Keratinocyte (primary cell): ENCODE measurements around the gene BFSP1. TPM values are rescaled to one million over a fixed set of nuclear protein-coding genes. Genes with fewer than 3 reads are reported as not detected.

Source experiments
- DNase-seq: peaks from one replicate; pipeline ENCODE4 v3.0.0-alpha.2; 2011; ENCODE audit warnings: low read depth, missing footprints, low spot score
- FAIRE-seq: peaks from 2 replicates; lab custom pipeline; 2011; peaks lifted over from hg19 to GRCh38; lab: Jason Lieb, UNC
- H2AFZ ChIP-seq: 2 replicates; pipeline ENCODE4 v1.6.0; 2012; ENCODE audit warnings: low read length, control low read depth, inconsistent platforms; ENCODE audit not compliant: control insufficient read depth
- H3K27ac ChIP-seq: 2 replicates; pipeline ENCODE4 v1.5.1; 2011; ENCODE audit warnings: low read length; ENCODE audit not compliant: control insufficient read depth, insufficient read depth
- H3K27me3 ChIP-seq: 3 replicates; pipeline ENCODE4 v1.6.0; 2011; ENCODE audit warnings: low read length; ENCODE audit not compliant: control insufficient read depth, insufficient read depth; ENCODE audit errors: extremely low read depth
- H3K36me3 ChIP-seq, 2 experiments: 2 replicates in 1 of 2; 3 replicates in 1 of 2; pipeline ENCODE4 v1.5.1; 2011; ENCODE audit warnings: low read length in 2 of 2, mild to moderate bottlenecking in 1 of 2; ENCODE audit not compliant: control insufficient read depth in 2 of 2, insufficient read depth in 2 of 2; ENCODE audit errors: extremely low read depth in 1 of 2
- H3K4me1 ChIP-seq: 3 replicates; pipeline ENCODE4 v1.5.1; 2011; ENCODE audit warnings: low read length; ENCODE audit not compliant: control insufficient read depth, insufficient read depth; ENCODE audit errors: extremely low read depth
- H3K4me2 ChIP-seq: 3 replicates; pipeline ENCODE4 v1.6.0; 2011; ENCODE audit warnings: low read depth, low read length; ENCODE audit not compliant: control insufficient read depth, insufficient read depth; ENCODE audit errors: extremely low read depth
- H3K4me3 ChIP-seq, 3 experiments: fragments of 200-600 bp in 1 of 3; sonication (generic) in 1 of 3; 2 replicates in 2 of 3; 3 replicates in 1 of 3; pipeline ENCODE4 v1.5.1; 2011 to 2016; ENCODE audit warnings: low read length in 3 of 3, mild to moderate bottlenecking in 3 of 3, control low read depth in 2 of 3, inconsistent platforms in 1 of 3, low read depth in 1 of 3, mixed read lengths in 1 of 3, mixed run types in 1 of 3, moderate library complexity in 1 of 3; ENCODE audit not compliant: control insufficient read depth in 2 of 3, insufficient read depth in 2 of 3; ENCODE audit errors: extremely low read depth in 1 of 3
- H3K79me2 ChIP-seq: 2 replicates; pipeline ENCODE4 v1.6.0; 2012; ENCODE audit warnings: low read length; ENCODE audit not compliant: control insufficient read depth, insufficient read depth
- H3K9ac ChIP-seq: 3 replicates; pipeline ENCODE4 v1.6.0; 2011; ENCODE audit warnings: low read length; ENCODE audit not compliant: control insufficient read depth, insufficient read depth; ENCODE audit errors: extremely low read depth
- H3K9me1 ChIP-seq: 3 replicates; pipeline ENCODE4 v1.6.0; 2011; ENCODE audit warnings: low read length; ENCODE audit not compliant: control insufficient read depth, insufficient read depth; ENCODE audit errors: extremely low read depth
- H3K9me3 ChIP-seq: 2 replicates; pipeline ENCODE4 v1.5.1; 2012; ENCODE audit warnings: low read depth, low read length; ENCODE audit not compliant: control insufficient read depth
- H4K20me1 ChIP-seq: 3 replicates; pipeline ENCODE4 v1.6.0; 2011; ENCODE audit warnings: low read length; ENCODE audit not compliant: control insufficient read depth, insufficient read depth; ENCODE audit errors: extremely low read depth
- CTCF ChIP-seq, 3 experiments: IDR thresholded peaks in 1 of 3; conservative IDR thresholded peaks in 1 of 3; optimal IDR thresholded peaks in 1 of 3; 2 replicates in 2 of 3; 3 replicates in 1 of 3; pipeline versions ENCODE3 to v1.5.1; 2011; ENCODE audit warnings: low read length in 3 of 3, mild to moderate bottlenecking in 3 of 3, moderate library complexity in 2 of 3, control low read depth in 1 of 3, inconsistent platforms in 1 of 3; ENCODE audit not compliant: insufficient read depth in 2 of 3; ENCODE audit errors: extremely low read depth in 1 of 3
- EZH2 ChIP-seq: IDR thresholded peaks from one replicate; pipeline ENCODE4 v1.6.1; 2012; ENCODE audit warnings: inconsistent platforms, mild to moderate bottlenecking, low read length, moderate library complexity
- dilution Hi-C: fragments of 300-500 bp; cut with MboI; formaldehyde crosslinking; loops from one replicate; pipeline ENCODE4 v1.7.0; 2020; ENCODE audit warnings: low sequenced_read_pairs; ENCODE audit not compliant: extremely low pct_ligation_motif_present
- polyA plus RNA-seq, 5 experiments: library from polyadenylated mRNA; depleted of rRNA in 3 of 5; stranded (reverse) in 3 of 5; stranded (forward) in 1 of 5; unstranded in 1 of 5; fragments of >200 nt; gene quantifications; 1 replicate in 1 of 5; 2 replicates in 3 of 5; 3 replicates in 1 of 5; pipeline versions ENCODE4 v1.2.1 to v1.2.3, GENCODE V29; 2011 to 2012; ENCODE audit warnings: missing spikeins in 2 of 5, low read depth in 1 of 5, low replicate concordance in 1 of 5

Gene BFSP1
- polyA plus RNA-seq, 1 donor (not counting 4 experiments of a cell fraction or from before 2014, with no cell fraction given), result 2.2 TPM

- Histone ChIP-seq H3K36me3 (peaks cover 0 to 2% of the 10 kb centered on the region in 2 experiments), H4K20me1 (peaks cover 22% of the 10 kb centered on the region), H3K79me2 (peaks cover 97% of the 10 kb centered on the region), H3K4me1 (peaks cover 27% of the 10 kb centered on the region), H3K9ac (no peak overlapping the region), H3K9me3 (no peaks in the 10 kb centered on the region), H3K27me3 (no peaks in the 10 kb centered on the region), H3K27ac (no peak overlapping the region), H3K9me1 (no peaks in the 10 kb centered on the region), H2AFZ (no peak overlapping the region), H3K4me3 (no peak overlapping the region), H3K4me2 (no peak overlapping the region)
- FAIRE-seq (peak; percentile 29), DNase-seq (no peak)
- dilution Hi-C loops, result no loop called here
- TF ChIP-seq CTCF (optimal IDR thresholded peaks at IDR 0.05 in 1 of 3, IDR thresholded peaks at IDR 0.05 in 1 of 3, conservative IDR thresholded peaks at IDR 0.05 in 1 of 3; ENCODE audit: extremely low read depth in 1 of 3, insufficient read depth in 2 of 3, low read length in 3 of 3) (no peak), EZH2 (no peak)
Measured at GRCh38 chr20:17579369-17580039, 48.3 kb upstream of the BFSP1 start.

- Histone ChIP-seq H3K27me3 (no peaks in the 10 kb centered on the region), H2AFZ (no peak overlapping the region), H3K79me2 (peaks cover 99% of the 10 kb centered on the region), H3K9me1 (no peaks in the 10 kb centered on the region), H3K9ac (no peak overlapping the region), H4K20me1 (peaks cover 26% of the 10 kb centered on the region), H3K9me3 (no peaks in the 10 kb centered on the region), H3K4me3 (no peak overlapping the region), H3K4me1 (peaks cover 30% of the 10 kb centered on the region), H3K27ac (no peak overlapping the region), H3K4me2 (no peak overlapping the region), H3K36me3 (peaks cover 2 to 3% of the 10 kb centered on the region in 2 experiments)
- FAIRE-seq (no peak), DNase-seq (no peak)
- no peak for TF ChIP-seq CTCF (optimal IDR thresholded peaks at IDR 0.05 in 1 of 3, IDR thresholded peaks at IDR 0.05 in 1 of 3, conservative IDR thresholded peaks at IDR 0.05 in 1 of 3; ENCODE audit: extremely low read depth in 1 of 3, insufficient read depth in 2 of 3, low read length in 3 of 3)
- TF ChIP-seq EZH2, result no peak
- dilution Hi-C loops, result no loop called here
Measured at GRCh38 chr20:17576215-17576614, 45.0 kb upstream of the BFSP1 start.
